Muscle layer of colon (tissue), 2 donors: Measurements from ENCODE around the gene RAD51D.
"Not testable (repeated sequence)": the region's sequence is repeated elsewhere in the genome, so short reads cannot be mapped to it uniquely, and the experiment has no call there.

ENCODE experiments used
- H3K27ac ChIP-seq: one replicate; pipeline ENCODE4 v1.7.0; 2013; ENCODE audit warnings: low read depth, mild to moderate bottlenecking, low read length, moderate library complexity
- H3K27me3 ChIP-seq, 2 donors: one replicate each; pipeline ENCODE4 v1.7.0; 2013; ENCODE audit warnings: low read length in 2 of 2, mild to moderate bottlenecking in 2 of 2; ENCODE audit not compliant: insufficient read depth in 2 of 2, control insufficient read depth in 1 of 2
- H3K36me3 ChIP-seq: one replicate; pipeline ENCODE4 v1.7.0; 2013; ENCODE audit warnings: mild to moderate bottlenecking, low read length; ENCODE audit not compliant: insufficient read depth
- H3K4me1 ChIP-seq: one replicate; pipeline ENCODE4 v1.7.0; 2013; ENCODE audit warnings: mild to moderate bottlenecking, low read length; ENCODE audit not compliant: insufficient read depth
- H3K4me3 ChIP-seq, 2 donors: one replicate each; pipeline ENCODE4 v1.7.0; 2013; ENCODE audit warnings: low read length in 2 of 2, low read depth in 1 of 2, mild to moderate bottlenecking in 1 of 2, moderate library complexity in 1 of 2
- H3K9ac ChIP-seq: one replicate; pipeline ENCODE4 v1.7.0; 2013; ENCODE audit warnings: low read length
- H3K9me3 ChIP-seq: one replicate; pipeline ENCODE4 v1.7.0; 2013; ENCODE audit warnings: mild to moderate bottlenecking, low read length
- donor health status: abdominal sarcoma.
- donor health status: Adenocarcinoma of cecum.

Gene RAD51D

DNA sequence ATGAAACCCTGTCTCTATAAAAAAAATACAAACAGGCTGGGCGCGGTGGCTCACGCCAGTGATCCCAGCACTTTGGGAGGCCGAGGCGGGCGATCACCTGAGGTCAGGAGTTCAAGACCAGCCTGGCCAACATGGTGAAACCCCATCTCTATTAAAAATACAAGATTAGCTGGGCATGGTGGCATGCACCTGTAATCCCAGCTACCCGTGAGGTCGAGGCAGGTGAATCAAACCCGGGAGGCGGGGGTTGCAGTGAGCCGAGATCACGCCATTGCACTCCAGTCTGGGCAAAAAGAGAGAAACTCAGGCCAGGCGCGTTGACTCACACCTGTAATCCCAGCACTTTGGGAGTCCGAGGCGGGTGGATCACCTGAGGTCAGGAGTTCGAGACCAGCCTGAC lies 8.9 kb downstream of the RAD51D start:
- H3K4me1 ChIP-seq, H3K27ac ChIP-seq, H3K9me3 ChIP-seq, H3K4me3 ChIP-seq, H3K27me3 ChIP-seq, H3K9ac ChIP-seq: not testable (repeated sequence)
- H3K36me3 ChIP-seq, result peaks cover 11% of the 10 kb centered on the region

DNA sequence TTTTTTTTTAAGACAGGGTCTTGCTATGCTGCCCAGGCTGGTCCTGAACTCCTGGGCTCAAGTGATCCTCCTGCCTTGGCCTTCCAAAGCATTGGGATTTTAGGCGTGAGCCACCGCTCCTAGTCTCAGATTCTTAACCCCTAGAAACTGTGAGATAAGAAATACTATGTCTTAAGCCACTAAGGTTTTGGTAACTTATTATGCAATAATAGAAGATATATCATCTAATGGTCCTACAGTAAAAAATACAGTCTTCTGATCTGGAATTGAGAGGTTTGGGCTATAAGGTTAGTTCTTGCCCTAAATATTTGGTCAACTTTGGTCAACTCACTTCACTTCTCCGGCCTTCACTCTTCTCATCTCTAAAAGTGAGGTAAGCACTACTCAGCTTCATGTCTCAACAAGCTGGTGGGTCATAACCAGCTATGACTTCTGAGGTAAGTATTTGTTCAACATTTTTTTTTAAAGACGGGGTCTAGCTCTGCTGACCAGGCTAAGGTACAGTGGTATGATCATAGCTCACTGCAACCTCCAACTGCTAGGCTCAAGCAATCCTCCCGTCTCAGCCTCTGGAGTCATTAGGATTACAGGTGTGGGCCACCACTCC lies 14.7 kb downstream of the RAD51D start:
- Histone ChIP-seq H3K9me3 (no peaks in the 10 kb centered on the region), H3K36me3 (peaks cover 29% of the 10 kb centered on the region), H3K4me3 (no peak overlapping the region), H3K27ac (no peak overlapping the region), H3K27me3 (no peaks in the 10 kb centered on the region), H3K4me1 (no peaks in the 10 kb centered on the region), H3K9ac (no peak overlapping the region)

- H3K4me1 ChIP-seq, result no peaks in the 10 kb centered on the region
- H3K27me3 ChIP-seq, result no peaks in the 10 kb centered on the region
- peaks cover 29% of the 10 kb centered on the region for H3K36me3 ChIP-seq
- H3K27ac ChIP-seq, result no peak overlapping the region
- H3K9me3 ChIP-seq, result no peaks in the 10 kb centered on the region
- no peak overlapping the region for H3K4me3 ChIP-seq
- H3K9ac ChIP-seq, result no peak overlapping the region
These were observed 16.4 kb downstream of the RAD51D start for GRCh38 chr17:35103271-35103670.

- H3K9me3 ChIP-seq, result no peaks in the 10 kb centered on the region
- H3K27me3 ChIP-seq, result no peaks in the 10 kb centered on the region
- H3K9ac ChIP-seq, result no peak overlapping the region
- H3K36me3 ChIP-seq, result peaks cover 28% of the 10 kb centered on the region
- no peak overlapping the region for H3K4me3 ChIP-seq
- no peak overlapping the region for H3K27ac ChIP-seq
- no peaks in the 10 kb centered on the region for H3K4me1 ChIP-seq
These were observed 17.9 kb downstream of the RAD51D start for GRCh38 chr17:35101725-35102124.

GRCh38 chr17:35101036-35101435 lies 18.6 kb downstream of the RAD51D start:
- H3K36me3 ChIP-seq, result peaks cover 21% of the 10 kb centered on the region
- H3K27me3 ChIP-seq, result no peaks in the 10 kb centered on the region
- no peak overlapping the region for H3K27ac ChIP-seq
- H3K9me3 ChIP-seq, result no peaks in the 10 kb centered on the region
- H3K9ac ChIP-seq, result no peak overlapping the region
- H3K4me3 ChIP-seq, result no peak overlapping the region
- no peaks in the 10 kb centered on the region for H3K4me1 ChIP-seq

GRCh38 chr17:35099908-35100307 lies 19.8 kb downstream of the RAD51D start:
- no peaks in the 10 kb centered on the region for H3K9me3 ChIP-seq
- peaks cover 17% of the 10 kb centered on the region for H3K36me3 ChIP-seq
- H3K4me1 ChIP-seq, result no peaks in the 10 kb centered on the region
- no peaks in the 10 kb centered on the region for H3K27me3 ChIP-seq
- H3K9ac ChIP-seq, result no peak overlapping the region
- H3K27ac ChIP-seq, result no peak overlapping the region
- no peak overlapping the region for H3K4me3 ChIP-seq

DNA sequence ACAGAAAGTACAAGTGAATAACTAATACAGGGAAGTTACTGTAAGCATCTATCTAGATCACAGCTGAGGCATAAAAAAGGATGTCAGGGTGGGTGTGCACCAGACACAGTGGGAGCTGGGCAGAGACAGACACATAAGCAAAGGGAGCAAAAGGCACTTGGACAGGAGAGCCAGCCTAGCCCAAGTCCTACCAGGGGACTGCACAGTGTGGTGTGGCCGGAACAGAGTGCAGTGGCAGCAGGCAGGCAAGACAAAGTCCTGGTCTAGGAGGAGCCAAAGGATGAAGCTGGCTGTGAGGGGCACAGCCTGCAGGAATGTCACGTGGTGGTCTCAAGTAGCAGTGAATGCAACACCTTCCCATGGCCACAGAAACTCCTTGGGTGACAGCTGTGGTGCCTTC lies 21.9 kb downstream of the RAD51D start:
- no peaks in the 10 kb centered on the region for H3K9me3 ChIP-seq
- H3K36me3 ChIP-seq, result peaks cover 17% of the 10 kb centered on the region
- H3K9ac ChIP-seq, result no peak overlapping the region
- no peaks in the 10 kb centered on the region for H3K27me3 ChIP-seq
- no peaks in the 10 kb centered on the region for H3K4me1 ChIP-seq
- no peak overlapping the region for H3K27ac ChIP-seq
- H3K4me3 ChIP-seq, result no peak overlapping the region

DNA sequence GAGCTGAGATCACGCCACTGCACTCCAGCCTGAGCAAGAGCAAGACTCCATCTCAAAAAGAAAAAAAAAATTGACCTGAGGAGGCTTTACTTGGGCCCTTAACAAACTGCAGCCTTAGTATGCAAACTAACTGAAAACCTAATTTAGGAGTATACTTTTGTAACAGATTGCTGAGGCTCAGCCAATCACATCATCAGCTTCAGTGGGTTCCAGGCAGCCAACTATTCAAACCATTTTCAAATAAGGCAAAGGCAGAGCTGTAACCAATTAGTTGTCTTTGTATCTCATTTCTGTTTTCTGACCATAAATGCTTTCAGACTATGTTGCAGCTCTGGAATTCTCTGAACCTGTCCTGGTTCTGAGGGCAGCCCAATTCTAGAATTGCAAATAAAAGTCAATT lies 23.9 kb downstream of the RAD51D start:
- Histone ChIP-seq H3K9ac (no peak overlapping the region), H3K4me3 (no peak overlapping the region), H3K36me3 (peaks cover 6% of the 10 kb centered on the region), H3K27ac (no peak overlapping the region), H3K4me1 (no peaks in the 10 kb centered on the region), H3K27me3 (no peaks in the 10 kb centered on the region), H3K9me3 (no peaks in the 10 kb centered on the region)

- Histone ChIP-seq H3K4me1 (no peaks in the 10 kb centered on the region), H3K9ac (no peak overlapping the region), H3K9me3 (no peaks in the 10 kb centered on the region), H3K4me3 (no peak overlapping the region), H3K36me3 (no peaks in the 10 kb centered on the region), H3K27ac (no peak overlapping the region), H3K27me3 (no peaks in the 10 kb centered on the region)
These were observed 24.8 kb downstream of the RAD51D start for GRCh38 chr17:35094902-35095301.

- not testable (repeated sequence) for H3K27me3 ChIP-seq, H3K9ac ChIP-seq, H3K9me3 ChIP-seq, H3K27ac ChIP-seq, H3K36me3 ChIP-seq, H3K4me3 ChIP-seq
- peaks cover 14% of the 10 kb centered on the region for H3K4me1 ChIP-seq
These were observed 29.0 kb downstream of the RAD51D start for GRCh38 chr17:35090707-35091106.

GRCh38 chr17:35089586-35090296 lies 29.9 kb downstream of the RAD51D start:
- Histone ChIP-seq H3K9ac (no peak overlapping the region), H3K4me1 (peaks cover 14% of the 10 kb centered on the region), H3K27me3 (no peaks in the 10 kb centered on the region), H3K27ac (peak overlapping the region; percentile 40), H3K4me3 (peak overlapping the region in 1 of 2 donors; percentile 29), H3K36me3 (no peaks in the 10 kb centered on the region), H3K9me3 (no peaks in the 10 kb centered on the region)
